ENCODE data around the gene KRTAP2-4.
"Not testable (repeated sequence)": the region's sequence is repeated elsewhere in the genome, so short reads cannot be mapped to it uniquely, and the experiment has no call there.

KRTAP2-4 gene

GRCh38 chr17:41060052-41060604 is 5.6 kb downstream of the KRTAP2-4 start, which contains the start of gene KRTAP2-3:
TSS of gene KRTAP2-3 (minus strand) at chr17:41060114. CDS start at chr17:41060050, 64 bp downstream.
- no peak within 1 kb of the TSS for H3K4me2 ChIP-seq (ENCODE audit: low read length)
- no peak within 1 kb of the TSS for H3K9ac ChIP-seq (ENCODE audit: low read length)
- H3K36me3 ChIP-seq (ENCODE audit: insufficient read depth, low read length): no peaks in the 10 kb centered on the region
- no peak for TF ChIP-seq EZH2 (IDR thresholded peaks at IDR 0.05; ENCODE audit: borderline replicate concordance, low read length)
- no peak for TF ChIP-seq CTCF (IDR thresholded peaks at IDR 0.05; ENCODE audit: low read length)
- no peak within 1 kb of the TSS for H2AFZ ChIP-seq (ENCODE audit: low read length)
- H3K79me2 ChIP-seq (ENCODE audit: insufficient read depth, low read length): no peaks in the 10 kb centered on the region
- no peak within 1 kb of the TSS for H3K4me3 ChIP-seq (ENCODE audit: low read depth, low read length, poor library complexity, severe bottlenecking)
- no peaks in the 10 kb centered on the region for H3K4me1 ChIP-seq (ENCODE audit: insufficient read depth, low read length, severe bottlenecking)
- H3F3A ChIP-seq (ENCODE audit: insufficient read depth, low read length): no peaks in the 10 kb centered on the region
- no peaks in the 10 kb centered on the region for H4K20me1 ChIP-seq (ENCODE audit: insufficient read depth, low read length)
- H3K27me3 ChIP-seq (ENCODE audit: insufficient read depth, low read length): 0 out of 2 replicates have a peak, but pooled peaks cover 3% of the 10 kb centered on the region
- H3K9me2 ChIP-seq (ENCODE audit: low read depth, low read length): no peaks in the 10 kb centered on the region
- H3K9me3 ChIP-seq (ENCODE audit: low read length): no peaks in the 10 kb centered on the region
- H3K27ac ChIP-seq (ENCODE audit: low read depth, low read length, poor library complexity, severe bottlenecking): no peak within 1 kb of the TSS

- not testable (repeated sequence) for H3K27ac ChIP-seq (ENCODE audit: low read depth, low read length, poor library complexity, severe bottlenecking); H3K4me1 ChIP-seq (ENCODE audit: insufficient read depth, low read length, severe bottlenecking); H3K9me2 ChIP-seq (ENCODE audit: low read depth, low read length); H3K36me3 ChIP-seq (ENCODE audit: insufficient read depth, low read length); H3K4me2 ChIP-seq (ENCODE audit: low read length); H3K9ac ChIP-seq (ENCODE audit: low read length); H4K20me1 ChIP-seq (ENCODE audit: insufficient read depth, low read length); H3K79me2 ChIP-seq (ENCODE audit: insufficient read depth, low read length); H3K9me3 ChIP-seq (ENCODE audit: low read length); H3K27me3 ChIP-seq (ENCODE audit: insufficient read depth, low read length); H3F3A ChIP-seq (ENCODE audit: insufficient read depth, low read length); H2AFZ ChIP-seq (ENCODE audit: low read length); H3K4me3 ChIP-seq (ENCODE audit: low read depth, low read length, poor library complexity, severe bottlenecking)
Measured at GRCh38 chr17:41059276-41060051, 6.2 kb downstream of the KRTAP2-4 start.

GRCh38 chr17:41058741-41059140 is 6.9 kb downstream of the KRTAP2-4 start:
- Histone ChIP-seq H3K9me2 (ENCODE audit: low read depth, low read length) (no peaks in the 10 kb centered on the region), H3K9ac (ENCODE audit: low read length) (no peak overlapping the region), H3K36me3 (ENCODE audit: insufficient read depth, low read length) (no peaks in the 10 kb centered on the region), H3K9me3 (ENCODE audit: low read length) (no peaks in the 10 kb centered on the region), H2AFZ (ENCODE audit: low read length) (no peak overlapping the region), H3K79me2 (ENCODE audit: insufficient read depth, low read length) (no peaks in the 10 kb centered on the region), H3F3A (ENCODE audit: insufficient read depth, low read length) (no peaks in the 10 kb centered on the region), H3K4me2 (ENCODE audit: low read length) (no peak overlapping the region), H3K27me3 (ENCODE audit: insufficient read depth, low read length) (0 out of 2 replicates have a peak, but pooled peaks cover 3% of the 10 kb centered on the region), H3K4me3 (ENCODE audit: low read depth, low read length, poor library complexity, severe bottlenecking) (no peak overlapping the region), H3K27ac (ENCODE audit: low read depth, low read length, poor library complexity, severe bottlenecking) (no peak overlapping the region), H4K20me1 (ENCODE audit: insufficient read depth, low read length) (no peaks in the 10 kb centered on the region), H3K4me1 (ENCODE audit: insufficient read depth, low read length, severe bottlenecking) (no peaks in the 10 kb centered on the region)
- no peak for TF ChIP-seq EZH2 (IDR thresholded peaks at IDR 0.05; ENCODE audit: borderline replicate concordance, low read length)
- TF ChIP-seq CTCF (IDR thresholded peaks at IDR 0.05; ENCODE audit: low read length): no peak
